A673 (cell line): Measurements from ENCODE around the gene TMEM236.

ENCODE experiments used
- CTCF ChIP-seq: fragments of 300-800, 200-600 bp; sonication (generic); conservative IDR thresholded peaks from 2 replicates; pipeline ENCODE4 v1.5.1; 2017; ENCODE audit warnings: low read depth, mild to moderate bottlenecking, antibody characterized with exemption, low read length, moderate library complexity, mixed read lengths
- EZH2 ChIP-seq: fragments of 200-600 bp; sonication (generic); IDR thresholded peaks from 2 replicates; pipeline ENCODE4 v1.6.1; 2017; ENCODE audit warnings: borderline replicate concordance, low read depth, mild to moderate bottlenecking, mixed read lengths, antibody characterized with exemption, low read length; ENCODE audit not compliant: poor library complexity, severe bottlenecking

- no peak for TF ChIP-seq CTCF
- TF ChIP-seq EZH2 = no peak
These were observed 35.8 kb upstream of the TMEM236 start for GRCh38 chr10:17716161-17716560.
